Activated T-cell treated with anti-CD3 and anti-CD28 coated beads, Interleukin-2, amount 50 U/mL, for 4 hours (primary cell): Measurements from ENCODE around the gene LDLRAD3. TPM values are rescaled to one million over a fixed set of nuclear protein-coding genes. Genes with fewer than 3 reads are reported as not detected.

Experiments
- ATAC-seq, 2 donors: fragments of 200-7000 bp; cut with Tn5 transposase; one replicate each; pipeline ENCODE4 v1.10.0; 2021
- DNase-seq: peaks from one replicate; pipeline ENCODE4 v3.0.0-alpha.2; 2020
- H3K27me3 Mint-ChIP-seq: one replicate; pipeline ENCODE4 v1.8.0; 2021; ENCODE audit warnings: low read depth, mixed read lengths
- H3K36me3 Mint-ChIP-seq: one replicate; pipeline ENCODE4 v1.8.0; 2022; ENCODE audit warnings: mixed read lengths; ENCODE audit not compliant: insufficient read depth
- H3K4me1 Mint-ChIP-seq: one replicate; pipeline ENCODE4 v1.8.0; 2021; ENCODE audit warnings: low read depth, mixed read lengths
- H3K4me3 Mint-ChIP-seq: one replicate; pipeline ENCODE4 v1.8.0; 2021; ENCODE audit warnings: mild to moderate bottlenecking, moderate library complexity, mixed read lengths
- H3K9me3 Mint-ChIP-seq: one replicate; pipeline ENCODE4 v1.8.0; 2021; ENCODE audit warnings: mixed read lengths
- total RNA-seq, 3 donors: library from RNA; stranded (reverse); gene quantifications; one replicate each; pipeline ENCODE4 v1.2.1, GENCODE V29; 2021

Gene LDLRAD3
- total RNA-seq, 3 donors from 2014 or later, result 0.29 to 0.76 (median 0.71) TPM

GRCh38 chr11:36280531-36280930 lies 336.7 kb downstream of the LDLRAD3 start:
- H3K36me3 Mint-ChIP-seq, result peaks cover 41% of the 10 kb centered on the region
- peaks cover 9% of the 10 kb centered on the region for H3K9me3 Mint-ChIP-seq
- ATAC-seq (no peak), DNase-seq (no peak)
- H3K4me1 Mint-ChIP-seq, result peaks cover 15% of the 10 kb centered on the region
- no peaks in the 10 kb centered on the region for H3K27me3 Mint-ChIP-seq
- no peak overlapping the region for H3K4me3 Mint-ChIP-seq
